GM18507 (cell line): ENCODE measurements around the gene COL25A1.

Source experiments
- DNase-seq: peaks from one replicate; pipeline ENCODE4 v3.0.0; 2011; ENCODE audit warnings: low read depth; ENCODE audit not compliant: insufficient read length; ENCODE audit errors: extremely low spot score
- FAIRE-seq: peaks from 2 replicates; lab custom pipeline; 2011; peaks lifted over from hg19 to GRCh38; lab: Jason Lieb, UNC

COL25A1 gene

DNA sequence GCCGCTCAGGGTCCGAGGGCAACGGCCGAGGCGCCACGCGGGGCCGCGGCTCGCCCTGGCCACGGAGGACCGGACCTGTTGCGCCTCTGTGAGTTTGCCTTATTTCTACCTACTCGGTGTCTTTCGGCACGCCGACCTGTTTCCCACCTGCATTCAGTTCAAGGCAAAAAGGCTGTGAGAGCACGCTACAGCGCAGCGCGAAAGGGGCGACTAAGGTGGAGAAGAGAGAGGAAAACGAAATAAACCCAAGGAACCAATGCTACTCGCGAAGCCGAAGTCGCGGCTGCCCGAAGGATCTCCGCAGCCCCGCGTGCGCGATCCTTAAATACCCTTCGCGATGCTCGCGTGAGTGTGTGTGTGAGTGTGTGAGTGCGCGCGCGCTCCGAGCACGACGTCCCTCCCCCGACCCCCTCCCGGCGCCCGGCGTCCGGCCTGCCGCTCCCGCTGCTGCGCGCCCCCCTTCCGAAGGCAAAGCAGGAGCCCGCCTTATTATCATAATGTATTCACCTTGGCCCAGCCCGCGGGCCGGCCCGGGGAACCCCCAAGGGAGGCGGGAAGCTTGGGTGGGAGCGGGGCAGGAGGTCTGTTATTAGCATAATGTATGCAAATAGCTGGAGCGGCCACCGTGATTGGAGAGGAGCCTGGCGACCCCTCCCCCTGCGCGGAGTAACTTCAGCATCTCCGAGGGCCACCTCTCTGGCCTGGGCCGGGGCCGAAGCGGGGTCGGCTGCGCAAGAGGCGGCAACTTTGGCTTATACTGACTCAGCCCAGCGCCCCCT lies at the start of gene COL25A1:
COL25A1 (minus strand) TSS at position 298 of the 779 bp plus-strand sequence.
- FAIRE-seq = no peak
- DNase-seq = no peak

DNA sequence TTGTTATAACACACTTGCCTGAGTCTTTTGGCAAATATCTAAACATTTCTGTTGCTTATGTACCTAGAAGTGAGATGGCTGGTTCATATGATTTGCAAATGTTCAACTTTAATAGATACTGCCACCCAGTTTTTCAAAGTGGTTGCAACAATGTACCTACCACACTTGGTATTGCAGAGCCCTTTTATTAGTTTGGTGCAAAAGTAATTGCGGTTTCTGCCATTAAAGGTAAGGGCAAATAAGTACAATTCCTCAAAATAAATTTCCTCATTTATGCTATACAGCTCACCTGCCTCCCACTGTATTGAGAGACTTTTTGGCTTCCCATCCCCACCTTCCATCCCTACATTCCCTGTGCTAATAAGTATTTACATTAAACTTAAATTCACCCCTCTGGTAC lies 47.7 kb upstream of the COL25A1 start:
- FAIRE-seq (no peak), DNase-seq (no peak)

DNA sequence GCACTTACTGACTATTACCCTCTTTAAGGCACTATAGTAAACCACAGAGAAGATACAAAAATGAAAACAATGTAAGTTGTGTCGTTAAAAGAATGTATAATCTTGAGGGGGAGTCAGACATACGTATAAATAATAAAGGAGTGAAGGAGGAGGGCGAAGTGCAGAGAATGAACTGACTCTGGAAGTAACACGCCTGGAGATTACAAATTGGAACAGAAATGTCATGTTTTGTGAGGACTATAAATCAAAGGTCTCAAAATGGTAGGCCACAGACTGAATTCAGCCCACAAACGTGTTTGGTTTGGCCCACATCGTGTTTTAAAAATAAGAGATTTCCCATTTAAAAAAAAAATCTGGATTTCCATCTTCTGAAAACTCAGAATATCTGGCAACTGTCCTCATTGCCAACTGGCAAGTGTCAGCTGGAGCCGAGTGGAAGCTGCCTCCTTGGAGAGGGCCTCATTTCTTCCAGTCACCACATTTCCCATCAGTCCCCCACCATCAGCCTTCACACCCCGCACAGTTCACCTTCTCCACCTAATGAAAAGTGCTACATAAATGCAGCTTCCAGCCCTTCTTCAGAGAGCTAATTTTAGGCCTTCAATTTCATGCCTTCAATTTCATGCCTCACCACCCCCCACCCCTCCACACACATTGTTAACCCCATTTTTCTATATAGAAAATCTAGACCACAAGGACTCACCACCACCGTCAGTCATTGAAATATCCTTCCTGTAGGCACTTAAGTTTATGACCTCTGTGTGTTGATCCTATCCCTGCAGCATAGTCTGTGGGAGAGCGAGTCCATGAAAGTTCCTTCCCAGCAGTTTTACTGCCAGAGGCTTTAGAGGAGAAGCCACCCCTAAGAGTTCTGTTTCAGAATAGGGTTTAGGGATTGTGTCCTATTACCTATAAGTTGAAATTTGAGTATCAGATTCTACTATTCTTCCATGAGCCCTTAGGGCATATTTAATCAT lies 32.0 kb upstream of the COL25A1 start:
- FAIRE-seq (no peak), DNase-seq (no peak)

DNA sequence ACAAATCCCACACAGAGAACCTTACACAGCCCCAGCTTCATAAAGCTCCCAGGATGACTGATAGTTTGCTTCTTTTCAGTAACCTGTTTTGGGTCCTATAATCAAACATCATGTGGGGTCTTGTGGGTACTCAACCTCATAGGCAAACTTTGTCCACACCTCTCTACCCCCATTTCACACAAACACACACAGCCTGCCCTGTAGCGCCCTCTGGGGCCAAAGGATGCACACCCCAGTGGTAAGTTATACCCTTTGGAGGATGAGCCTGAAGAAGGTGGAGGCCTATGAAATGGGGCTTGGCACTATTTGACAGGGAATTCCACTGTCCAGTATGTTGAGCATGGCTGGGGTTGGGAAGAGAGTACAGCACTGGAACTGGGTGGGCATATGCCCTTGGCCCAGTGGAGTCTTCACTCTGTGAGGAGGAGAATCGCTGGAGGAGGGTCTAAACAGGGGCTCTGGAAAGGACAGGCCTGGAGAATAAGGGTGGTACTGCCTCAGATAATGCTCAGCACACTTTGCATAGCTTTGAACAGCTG lies 30.5 kb upstream of the COL25A1 start:
- FAIRE-seq (no peak), DNase-seq (no peak)

DNA sequence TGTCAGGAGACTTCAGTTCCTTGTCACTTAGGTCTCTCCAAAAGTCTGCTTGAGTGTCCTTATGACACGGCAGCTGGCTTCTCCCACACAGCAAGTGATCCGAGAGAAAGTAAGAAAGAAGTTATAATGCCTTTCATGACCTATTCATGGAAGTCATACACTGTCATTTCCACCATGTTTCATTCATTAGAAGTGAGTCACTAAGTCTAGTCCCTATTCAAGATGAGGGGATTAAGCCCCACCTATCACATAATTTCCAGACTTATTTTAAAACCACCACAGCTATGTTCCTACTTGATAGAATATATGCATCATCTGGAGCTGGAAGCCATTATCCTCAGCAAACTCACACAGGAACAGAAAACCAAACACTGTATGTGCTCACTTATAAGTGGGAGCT lies 25.2 kb upstream of the COL25A1 start:
- no peak for FAIRE-seq
- DNase-seq = no peak

DNA sequence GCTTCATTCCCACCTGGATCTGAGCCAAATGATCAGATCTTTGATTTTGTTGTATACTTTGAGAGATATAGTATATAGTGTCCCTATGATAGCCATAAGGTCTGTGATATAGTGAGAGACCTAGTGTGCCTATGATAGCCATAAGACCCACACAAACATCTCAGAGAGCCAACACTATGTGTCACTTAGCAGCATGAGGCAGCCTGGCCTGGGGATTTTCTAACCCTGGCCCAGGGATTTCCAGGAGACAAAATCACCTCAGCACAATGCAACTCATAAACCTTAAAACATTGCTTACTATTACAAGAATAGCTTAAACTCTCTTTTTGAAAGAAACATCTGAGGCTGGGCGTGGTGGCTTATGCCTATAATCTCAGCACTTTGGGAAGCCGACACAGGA lies 23.2 kb upstream of the COL25A1 start:
- FAIRE-seq = no peak
- DNase-seq = no peak

DNA sequence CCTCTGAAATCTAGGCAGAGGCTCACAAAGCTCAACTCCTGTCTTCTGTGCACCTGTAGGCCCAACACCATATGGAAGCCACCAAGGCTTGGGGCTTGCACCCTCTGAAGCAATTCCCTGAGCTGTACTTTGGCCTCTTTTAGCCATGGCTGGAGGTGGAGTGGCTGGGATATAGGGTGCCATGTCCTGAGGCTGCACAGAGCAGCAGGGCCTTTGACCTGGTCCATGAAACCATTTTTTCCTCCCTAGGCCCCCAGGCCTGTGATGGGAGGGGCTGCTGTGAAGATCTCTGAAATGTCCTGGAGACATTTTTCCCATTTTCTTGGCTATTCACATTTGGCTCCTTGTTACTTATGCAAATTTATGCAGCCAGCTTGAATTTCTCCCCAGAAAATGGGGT lies 20.9 kb upstream of the COL25A1 start:
- DNase-seq = no peak
- FAIRE-seq = no peak

DNA sequence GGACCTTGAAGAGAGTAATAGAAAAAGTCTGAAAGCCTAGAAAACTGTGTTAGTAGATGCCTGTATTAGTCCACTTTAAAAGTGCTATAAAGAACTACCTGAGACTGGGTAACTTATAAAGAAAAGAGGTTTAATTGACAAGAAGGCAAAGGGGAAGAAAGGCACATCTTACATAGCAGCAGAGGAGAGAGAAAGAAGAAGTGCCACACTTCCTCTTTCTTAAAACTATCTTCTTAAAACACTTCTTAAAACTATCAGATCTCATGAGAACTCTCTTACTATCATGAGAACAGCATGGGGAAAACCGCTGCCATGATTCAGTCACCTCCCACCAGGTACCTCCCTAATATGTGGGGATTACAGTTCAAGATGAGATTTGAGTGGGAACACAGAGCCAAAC lies 18.8 kb upstream of the COL25A1 start:
- no peak for DNase-seq
- FAIRE-seq = no peak

DNA sequence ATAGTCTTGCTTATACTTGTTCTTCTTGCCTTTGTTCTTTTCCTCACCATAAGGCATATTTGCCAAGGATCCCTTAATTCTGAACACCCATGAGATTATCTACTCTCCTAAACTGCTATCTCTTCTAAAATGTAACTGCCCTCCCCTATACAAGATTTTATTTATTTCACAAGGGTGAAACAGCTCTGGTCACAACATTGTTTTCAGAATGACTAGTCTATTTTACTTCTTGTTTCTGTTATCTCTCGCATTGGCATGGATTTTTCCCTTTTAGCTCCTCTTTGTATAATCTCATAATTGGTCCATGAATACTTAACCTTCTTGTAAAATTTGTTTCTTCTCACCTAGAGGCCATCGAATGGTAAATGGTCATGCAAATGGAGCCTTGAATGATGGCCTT lies 17.2 kb upstream of the COL25A1 start:
- no peak for DNase-seq
- no peak for FAIRE-seq

DNA sequence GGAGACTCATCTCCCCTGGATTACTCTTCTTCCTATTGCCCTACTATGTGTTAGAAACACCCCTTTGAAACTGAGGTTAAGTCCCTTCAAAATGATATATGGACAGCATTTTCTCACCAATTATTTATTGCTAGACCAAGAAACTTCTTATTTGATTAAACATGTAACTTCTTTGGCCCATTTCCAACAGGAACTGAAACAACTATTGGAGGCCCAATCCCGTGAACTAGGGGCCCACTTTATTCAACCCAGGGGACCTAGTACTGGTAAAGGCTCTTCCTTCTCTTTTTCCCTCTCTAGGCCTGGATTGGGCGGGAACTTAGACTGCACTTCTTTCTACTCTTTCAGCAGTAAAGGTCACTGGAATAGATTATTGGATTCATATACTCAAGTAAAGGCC lies 16.7 kb upstream of the COL25A1 start:
- DNase-seq (no peak), FAIRE-seq (no peak)

DNA sequence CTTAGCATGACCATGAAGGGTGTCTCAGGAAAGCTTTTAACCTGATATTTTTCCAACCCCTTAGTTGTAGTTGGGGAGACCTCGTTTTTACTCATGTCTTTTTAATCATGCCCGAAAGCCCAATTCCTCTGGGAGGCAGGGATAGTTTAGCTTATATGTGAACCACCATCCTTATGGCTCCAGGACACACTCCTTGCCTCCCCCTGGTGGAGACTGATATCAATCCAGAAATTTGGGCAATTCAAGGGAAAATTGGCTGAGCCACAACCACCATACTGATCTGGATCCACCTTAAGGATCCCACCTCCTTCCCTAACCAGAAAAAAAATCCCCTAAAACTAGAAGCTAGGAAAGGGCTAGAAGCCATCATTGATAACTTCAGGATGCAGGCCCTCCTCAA lies 13.4 kb upstream of the COL25A1 start:
- FAIRE-seq (no peak), DNase-seq (no peak)

DNA sequence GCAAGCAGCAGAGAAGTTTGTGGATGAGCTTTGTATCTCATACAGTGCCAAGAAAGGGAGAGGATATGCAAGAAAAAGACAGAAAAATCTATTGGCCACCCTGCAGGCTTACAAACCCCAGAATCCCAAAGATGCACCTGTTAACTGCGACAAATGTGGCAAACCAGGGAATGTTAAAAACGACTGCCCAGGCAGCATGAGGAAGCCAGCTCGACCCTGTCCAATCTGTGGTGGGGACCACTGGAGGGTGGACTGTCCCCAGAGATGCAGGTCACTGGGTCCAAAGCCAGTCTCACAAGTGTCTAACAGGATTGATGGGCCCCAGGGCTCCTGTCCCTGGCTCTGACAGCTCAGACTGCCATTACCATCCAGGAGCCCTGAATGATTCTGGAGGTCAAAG lies 12.9 kb upstream of the COL25A1 start:
- no peak for DNase-seq
- FAIRE-seq = no peak

DNA sequence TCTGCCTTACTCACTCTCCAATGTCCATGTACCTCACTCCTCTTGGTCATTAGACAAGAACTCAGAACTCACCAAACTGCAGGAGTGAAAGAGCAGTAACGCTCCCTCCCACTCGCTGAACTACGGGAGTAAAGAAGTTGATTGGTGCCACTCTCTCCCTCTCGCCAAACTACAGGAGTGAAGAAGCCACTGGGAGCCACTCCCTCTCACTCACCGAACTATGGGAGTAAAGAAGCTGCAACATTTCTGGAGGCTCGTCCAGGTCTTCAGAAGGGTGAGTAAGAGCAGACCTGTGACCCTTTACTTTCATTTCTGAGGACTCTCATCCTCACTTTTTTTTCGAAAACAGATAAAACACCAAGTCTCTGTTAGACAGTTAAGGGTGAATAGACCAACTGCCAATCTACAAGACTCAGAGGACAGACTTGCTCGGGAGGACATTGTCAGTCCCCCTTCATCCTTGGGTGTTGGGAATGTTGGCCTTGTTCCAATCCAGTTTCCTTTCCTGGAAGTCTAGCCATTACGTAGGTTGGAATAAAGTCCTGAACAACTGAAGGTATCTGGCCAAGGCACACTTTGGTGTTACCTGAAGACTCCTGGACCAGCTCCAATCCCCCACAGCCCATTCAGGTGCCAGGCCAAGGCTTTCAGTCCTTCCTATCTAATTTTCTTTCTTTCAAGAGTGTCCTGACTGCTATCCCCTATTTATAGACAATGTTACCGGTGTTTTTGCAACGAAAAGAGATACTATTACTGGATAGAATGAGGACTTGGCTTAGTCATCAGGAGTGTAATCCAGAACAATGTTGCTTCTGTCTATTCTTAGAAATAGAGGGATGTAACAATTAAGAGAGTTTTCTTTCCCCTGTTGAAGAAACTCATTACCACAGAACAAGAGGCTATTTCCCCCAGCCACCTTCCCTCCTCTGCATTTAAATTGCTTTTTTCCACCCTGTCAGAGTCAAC lies 11.0 kb upstream of the COL25A1 start:
- DNase-seq (no peak), FAIRE-seq (no peak)

DNA sequence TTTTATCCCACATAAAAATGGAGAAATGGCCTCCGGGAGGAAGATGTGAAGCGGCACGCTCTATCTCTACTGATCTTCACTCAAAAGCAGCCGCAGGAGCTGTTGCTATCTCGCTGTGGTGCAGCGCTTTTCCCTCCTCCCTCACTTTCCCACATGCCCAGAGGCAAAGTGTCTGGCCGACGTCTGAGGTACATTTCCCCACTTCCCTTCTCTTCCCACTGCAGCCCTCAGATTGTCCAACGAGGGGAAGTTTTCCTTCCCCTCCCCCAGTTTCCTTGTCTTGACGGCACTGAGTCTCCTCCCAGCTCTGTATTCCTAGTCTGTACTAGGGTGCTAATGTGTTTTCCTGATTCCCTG lies 660 bp upstream of the COL25A1 start:
- FAIRE-seq = no peak

DNA sequence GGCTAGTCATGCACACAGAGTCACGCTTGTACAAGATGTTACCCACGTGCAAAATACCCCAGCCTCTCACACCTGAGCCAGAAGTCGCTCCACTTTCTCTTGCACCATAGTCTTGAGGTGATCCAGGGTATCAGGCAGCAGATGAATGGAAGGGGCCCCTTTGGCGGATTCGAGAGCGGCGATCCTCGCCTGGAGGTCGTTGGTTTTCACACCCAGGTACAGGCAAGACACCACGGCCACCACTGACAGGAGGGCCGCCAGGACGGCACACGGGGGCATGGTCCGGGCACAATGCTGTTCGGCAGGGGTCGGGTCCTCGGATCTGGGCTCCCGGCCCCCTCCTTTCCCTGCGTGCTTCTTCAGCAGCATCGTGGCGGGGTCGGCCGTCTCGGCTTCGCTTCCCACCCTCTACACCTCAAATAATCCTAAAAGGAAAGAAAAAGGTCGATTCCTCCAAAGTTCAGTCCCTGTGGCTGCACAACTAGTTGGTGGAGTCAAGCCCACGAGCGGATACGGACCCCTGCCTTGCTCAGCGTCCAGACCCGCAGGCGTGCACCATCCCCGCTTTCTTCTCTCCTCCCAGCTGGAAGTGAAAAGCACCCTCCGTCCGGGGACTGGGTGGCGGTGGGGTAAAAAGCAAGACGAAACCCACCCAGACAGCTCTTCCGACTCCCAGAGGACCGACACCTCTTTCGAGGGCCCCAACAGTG lies 652 bp downstream of the COL25A1 start:
- FAIRE-seq = no peak
- no peak for DNase-seq

More for the DNA sequence above, 660 bp upstream of the COL25A1 start:
- no peak for DNase-seq

DNA sequence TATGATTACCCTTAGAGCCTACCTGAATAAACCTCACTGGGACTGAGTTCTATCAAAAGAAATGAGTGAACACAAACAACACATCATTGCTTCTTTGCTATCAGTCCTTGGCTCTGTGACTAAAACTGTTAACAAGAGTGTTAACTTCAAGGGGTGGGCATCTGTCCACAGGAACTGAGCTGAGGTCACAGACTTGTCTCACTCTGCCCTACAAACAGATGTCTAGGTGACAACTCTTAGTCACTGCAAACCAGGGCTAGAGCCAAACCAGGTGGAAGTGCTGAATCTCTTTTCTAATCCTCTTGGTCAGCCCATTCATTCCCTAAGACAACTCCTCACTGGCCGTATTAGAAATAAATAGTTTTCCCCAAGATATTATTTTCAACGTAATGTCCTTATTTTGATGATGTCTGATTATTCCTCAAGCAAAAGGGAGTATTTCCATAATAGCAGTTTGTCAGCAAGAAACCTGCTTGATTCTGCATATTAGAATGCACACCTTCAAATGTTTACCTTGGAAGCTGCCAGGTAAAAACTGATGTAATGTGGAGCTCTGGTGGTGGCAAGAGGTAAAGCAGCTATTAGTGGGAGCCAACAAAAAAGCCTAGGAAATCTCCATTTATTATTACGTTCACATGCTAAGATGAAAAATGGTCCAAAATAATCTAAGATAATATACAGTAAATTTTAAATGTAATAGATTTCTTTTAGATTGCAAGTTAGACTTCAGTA lies 4.0 kb downstream of the COL25A1 start:
- no peak for FAIRE-seq
- DNase-seq = no peak

DNA sequence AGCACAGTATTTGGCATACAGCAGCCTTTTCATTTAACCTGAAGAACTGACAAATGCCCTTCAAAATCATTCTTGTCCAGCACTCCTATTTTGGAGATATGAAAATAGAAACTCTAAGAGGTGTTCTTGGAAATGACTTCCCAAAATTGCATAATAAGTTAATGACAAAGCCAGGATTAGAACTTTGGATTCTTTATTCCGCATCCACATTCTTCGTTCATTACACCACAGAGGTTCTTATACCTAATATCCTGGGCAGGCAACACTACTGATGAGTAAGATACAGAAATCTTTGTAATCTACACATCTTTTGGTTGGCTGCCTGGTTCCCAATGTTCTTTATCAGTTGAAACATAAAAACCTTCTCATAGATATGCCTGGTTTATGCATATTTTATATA lies 5.9 kb downstream of the COL25A1 start:
- DNase-seq = no peak
- no peak for FAIRE-seq

DNA sequence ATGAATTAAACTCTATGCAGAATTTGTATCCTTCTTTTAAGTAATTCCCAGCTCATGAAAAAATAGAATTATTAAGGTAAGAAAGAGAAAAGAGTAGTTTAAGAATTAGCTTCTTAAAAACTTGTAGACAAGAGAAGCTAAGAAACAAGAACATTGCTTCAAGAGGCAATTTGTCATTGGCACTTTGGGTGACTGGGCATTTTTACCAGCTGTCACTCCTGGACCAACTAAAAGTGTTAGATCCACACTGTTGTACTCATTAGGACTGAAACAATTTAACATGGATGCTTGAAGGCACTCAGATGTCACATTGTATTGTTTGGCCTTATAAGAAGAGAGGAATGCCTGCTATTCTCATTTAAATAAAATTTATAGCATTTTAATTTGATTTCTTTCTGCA lies 7.4 kb downstream of the COL25A1 start:
- FAIRE-seq = no peak
- DNase-seq = no peak
